ENCODE results near the gene MMEL1.
"Not testable (repeated sequence)": the region's sequence is repeated elsewhere in the genome, so short reads cannot be mapped to it uniquely, and the experiment has no call there.

The MMEL1 gene

DNA sequence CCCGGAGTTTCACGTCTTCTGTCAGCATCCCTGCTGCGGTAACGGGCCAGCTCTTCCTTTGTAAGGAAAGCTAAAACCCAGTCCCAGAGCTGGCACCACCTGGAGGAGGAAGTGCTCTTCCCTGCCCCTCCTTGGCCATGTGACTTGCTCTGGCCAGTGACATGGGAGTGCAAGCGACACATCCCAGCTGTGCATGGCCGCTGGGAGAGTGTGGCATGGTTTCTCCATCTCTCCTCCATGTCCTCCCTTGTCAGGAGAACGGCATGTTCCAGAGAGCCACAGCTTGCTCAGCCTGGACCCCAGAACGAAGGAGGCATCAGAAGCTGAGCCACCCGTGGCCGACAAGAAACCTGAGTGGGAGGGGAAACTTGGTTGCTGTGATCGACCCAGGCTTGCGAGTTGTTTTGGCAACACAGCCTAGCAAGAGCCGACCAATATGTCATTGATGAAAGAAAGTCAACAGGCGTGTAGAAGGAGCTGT, 48.9 kb downstream of the MMEL1 start:
- TF ChIP-seq, protein P1, sequence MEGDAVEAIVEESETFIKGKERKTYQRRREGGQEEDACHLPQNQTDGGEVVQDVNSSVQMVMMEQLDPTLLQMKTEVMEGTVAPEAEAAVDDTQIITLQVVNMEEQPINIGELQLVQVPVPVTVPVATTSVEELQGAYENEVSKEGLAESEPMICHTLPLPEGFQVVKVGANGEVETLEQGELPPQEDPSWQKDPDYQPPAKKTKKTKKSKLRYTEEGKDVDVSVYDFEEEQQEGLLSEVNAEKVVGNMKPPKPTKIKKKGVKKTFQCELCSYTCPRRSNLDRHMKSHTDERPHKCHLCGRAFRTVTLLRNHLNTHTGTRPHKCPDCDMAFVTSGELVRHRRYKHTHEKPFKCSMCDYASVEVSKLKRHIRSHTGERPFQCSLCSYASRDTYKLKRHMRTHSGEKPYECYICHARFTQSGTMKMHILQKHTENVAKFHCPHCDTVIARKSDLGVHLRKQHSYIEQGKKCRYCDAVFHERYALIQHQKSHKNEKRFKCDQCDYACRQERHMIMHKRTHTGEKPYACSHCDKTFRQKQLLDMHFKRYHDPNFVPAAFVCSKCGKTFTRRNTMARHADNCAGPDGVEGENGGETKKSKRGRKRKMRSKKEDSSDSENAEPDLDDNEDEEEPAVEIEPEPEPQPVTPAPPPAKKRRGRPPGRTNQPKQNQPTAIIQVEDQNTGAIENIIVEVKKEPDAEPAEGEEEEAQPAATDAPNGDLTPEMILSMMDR (IDR thresholded peaks at IDR 0.05; ENCODE audit: control insufficient read depth, insufficient read depth, low read depth, low read length, missing control alignments) = no peak
- H3K4me3 ChIP-seq (ENCODE audit: control insufficient read depth, low read depth, low read length) = no peak overlapping the region
- no peak for DNase-seq (ENCODE audit: low read depth)

DNA sequence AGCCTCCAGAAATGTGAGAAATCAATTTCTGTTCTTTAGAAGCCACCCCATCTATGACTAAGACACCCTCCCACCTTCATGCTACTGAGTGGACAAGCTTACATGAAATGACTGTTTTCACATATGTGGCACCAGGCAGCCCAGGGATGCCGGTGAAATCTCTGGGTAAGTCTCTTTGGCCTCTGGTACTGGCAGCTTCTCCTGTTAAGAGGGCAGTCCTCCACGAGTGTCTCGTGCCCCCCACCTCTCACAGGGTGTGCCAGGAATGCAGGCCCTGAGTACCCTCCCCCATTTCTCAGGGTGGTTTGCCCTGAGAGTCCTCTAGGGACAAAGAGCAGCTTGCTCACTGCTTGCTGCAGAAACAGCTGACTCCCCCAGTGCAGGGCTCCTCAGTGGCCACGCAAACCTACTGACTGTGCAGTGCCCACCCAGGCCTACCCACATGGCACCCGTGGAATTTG, 49.5 kb downstream of the MMEL1 start:
- no peak for DNase-seq (ENCODE audit: low read depth)
- H3K4me3 ChIP-seq (ENCODE audit: control insufficient read depth, low read depth, low read length) = no peak overlapping the region
- TF ChIP-seq, protein P1 (IDR thresholded peaks at IDR 0.05; ENCODE audit: control insufficient read depth, insufficient read depth, low read depth, low read length, missing control alignments) = no peak

DNA sequence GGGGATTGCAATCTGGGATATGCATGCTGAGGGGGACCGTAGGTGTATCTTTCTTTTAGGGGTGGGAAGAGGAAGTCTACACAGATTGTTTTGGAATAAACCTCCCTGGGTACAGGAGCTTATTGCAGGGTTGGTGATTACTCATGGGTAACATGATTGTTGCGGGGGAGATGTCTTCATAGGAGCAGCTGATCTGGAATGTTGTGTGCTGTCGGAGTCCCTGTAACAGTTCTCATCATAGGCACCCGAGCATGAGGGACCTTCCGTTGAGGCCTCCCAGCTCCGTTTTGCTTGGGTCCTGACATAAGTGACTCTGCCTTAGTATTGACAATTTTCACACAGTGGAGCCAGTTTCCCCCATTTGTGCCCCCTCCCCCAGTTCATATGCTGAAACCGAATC, 50.4 kb downstream of the MMEL1 start:
- TF ChIP-seq, protein P1 (IDR thresholded peaks at IDR 0.05; ENCODE audit: control insufficient read depth, insufficient read depth, low read depth, low read length, missing control alignments) = no peak
- no peak overlapping the region for H3K4me3 ChIP-seq (ENCODE audit: control insufficient read depth, low read depth, low read length)
- no peak for DNase-seq (ENCODE audit: low read depth)

DNA sequence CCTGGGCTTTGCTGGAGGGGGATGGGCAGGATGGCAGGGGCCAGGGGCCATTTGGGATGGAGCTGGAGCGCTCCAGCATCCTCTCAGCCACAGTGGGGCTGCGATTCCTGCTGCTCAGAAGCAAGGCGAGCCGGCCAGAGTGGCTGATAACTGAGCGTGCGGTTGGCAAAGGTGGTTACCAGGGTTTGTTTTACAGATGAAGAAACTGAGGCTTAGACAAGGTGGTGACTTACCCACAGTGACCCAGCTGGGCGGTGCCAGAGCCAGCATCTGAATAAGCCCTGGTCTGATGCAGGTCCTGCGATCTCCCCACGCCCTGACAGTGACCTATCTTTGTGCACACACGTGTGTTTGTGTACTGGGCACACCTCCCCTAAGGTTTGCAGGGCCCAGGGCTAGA, 52.1 kb downstream of the MMEL1 start:
- H3K4me3 ChIP-seq (ENCODE audit: control insufficient read depth, low read depth, low read length) = no peak overlapping the region
- no peak for DNase-seq (ENCODE audit: low read depth)
- TF ChIP-seq, protein P1 (IDR thresholded peaks at IDR 0.05; ENCODE audit: control insufficient read depth, insufficient read depth, low read depth, low read length, missing control alignments) = no peak

DNA sequence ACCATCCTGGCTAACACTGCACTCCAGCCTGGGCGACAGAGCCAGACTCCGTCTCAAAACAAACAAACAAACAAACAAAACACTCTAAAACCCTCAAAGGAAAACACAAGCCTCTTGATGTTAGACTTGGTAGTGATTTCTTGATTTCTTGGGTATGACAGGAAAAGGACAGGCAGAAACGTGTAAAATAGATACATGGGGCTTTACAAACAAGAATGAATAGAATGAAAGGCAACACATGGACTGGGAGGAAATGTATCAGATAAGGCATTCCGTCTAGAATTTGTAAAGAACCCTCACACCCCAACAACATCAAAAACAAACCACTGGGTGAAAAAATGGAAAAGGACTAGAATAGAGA, 54.1 kb downstream of the MMEL1 start:
- DNase-seq (ENCODE audit: low read depth) = no peak
- no peak overlapping the region for H3K4me3 ChIP-seq (ENCODE audit: control insufficient read depth, low read depth, low read length)
- TF ChIP-seq, protein P1 (IDR thresholded peaks at IDR 0.05; ENCODE audit: control insufficient read depth, insufficient read depth, low read depth, low read length, missing control alignments) = no peak

DNA sequence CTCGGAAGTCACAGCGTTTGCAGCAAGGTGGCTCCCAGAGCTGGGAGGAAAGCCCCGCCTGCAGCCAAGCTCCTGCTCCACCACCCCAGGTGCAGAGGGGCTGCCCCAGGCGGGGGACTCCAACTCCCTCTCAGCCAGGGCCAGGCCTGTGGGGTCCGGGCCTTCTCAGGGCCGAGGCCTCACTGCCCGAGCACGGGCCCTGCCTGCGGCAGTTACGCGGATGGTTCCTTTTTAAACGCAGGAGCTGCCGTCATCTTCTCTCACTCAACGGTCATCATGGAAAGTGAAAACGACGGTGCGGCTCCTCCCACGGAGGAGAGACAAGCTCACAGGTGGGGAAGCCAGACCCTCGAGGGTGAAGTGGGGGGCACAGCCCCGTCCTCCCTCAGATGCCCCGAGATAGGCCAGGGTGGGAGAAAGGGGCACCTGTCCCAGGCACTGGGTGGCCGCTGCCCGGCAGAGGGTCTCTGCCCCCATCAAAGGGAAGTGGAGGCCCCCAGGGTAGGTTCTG, 55.2 kb downstream of the MMEL1 start:
- H3K4me3 ChIP-seq (ENCODE audit: control insufficient read depth, low read depth, low read length); DNase-seq (ENCODE audit: low read depth): not testable (repeated sequence)

DNA sequence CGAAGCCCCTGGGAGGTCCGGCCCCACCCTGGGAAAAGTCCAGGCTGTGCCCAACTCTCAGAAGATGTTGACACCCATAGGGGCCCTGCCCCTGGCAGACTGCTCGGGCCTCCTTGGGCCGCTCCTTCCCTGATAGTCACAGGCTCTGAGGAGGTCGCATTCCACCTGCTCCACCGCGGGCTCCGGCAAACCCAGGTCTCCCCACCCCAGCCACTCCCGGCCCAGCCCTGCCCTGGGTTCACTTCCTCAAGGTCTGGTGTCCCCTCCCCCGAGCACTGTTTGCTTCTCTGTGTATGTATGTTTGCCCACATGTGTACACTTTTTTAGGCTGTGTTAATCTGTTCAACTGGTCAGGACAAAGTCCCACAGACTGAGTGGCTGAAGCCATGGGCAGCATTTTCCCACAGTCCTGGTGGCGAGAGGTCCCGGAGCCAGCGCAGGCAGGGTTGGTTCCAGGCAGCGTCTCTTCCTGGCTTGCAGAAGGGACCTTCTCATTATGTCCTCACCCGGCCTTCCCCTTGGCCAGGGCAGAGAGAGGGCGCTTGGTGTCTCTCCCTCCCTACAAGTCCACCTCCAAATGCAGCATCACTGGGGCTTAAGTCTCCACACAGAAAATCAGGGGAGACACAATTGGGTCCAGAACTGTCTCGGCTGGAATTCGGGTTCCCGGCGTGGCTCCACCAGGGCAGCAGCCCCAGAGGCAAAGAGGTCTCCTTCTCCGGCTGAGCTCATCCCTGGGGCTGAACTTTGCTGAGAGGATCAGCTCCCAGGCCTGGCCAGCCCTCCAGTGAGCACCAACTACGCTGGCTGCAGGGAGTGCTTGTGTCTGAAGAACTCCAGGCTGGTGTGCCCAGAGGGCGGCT, 56.8 kb downstream of the MMEL1 start:
- TF ChIP-seq, protein P1 (IDR thresholded peaks at IDR 0.05; ENCODE audit: control insufficient read depth, insufficient read depth, low read depth, low read length, missing control alignments) = no peak
- no peak for DNase-seq (ENCODE audit: low read depth)
- H3K4me3 ChIP-seq (ENCODE audit: control insufficient read depth, low read depth, low read length) = no peak overlapping the region
